ENCODE results near the gene KRT86.

The KRT86 gene

GRCh38 chr12:52280319-52280795, 5.9 kb downstream of the KRT86 start:
- TF ChIP-seq EZH2phosphoT487 (IDR thresholded peaks at IDR 0.05; ENCODE audit: borderline replicate concordance, low read length) (no peak), CTCF (IDR thresholded peaks at IDR 0.05; ENCODE audit: low read depth, low read length, poor library complexity, severe bottlenecking) (no peak)
- H4K20me1 ChIP-seq (ENCODE audit: control insufficient read depth, insufficient read depth, low read depth, low read length) = no peaks in the 10 kb centered on the region
- H3F3A ChIP-seq (ENCODE audit: control insufficient read depth, insufficient read depth) = no peaks in the 10 kb centered on the region
- no peak overlapping the region for H3K4me2 ChIP-seq (ENCODE audit: low read length)
- no peaks in the 10 kb centered on the region for H3K9me3 ChIP-seq (ENCODE audit: control insufficient read depth, insufficient read depth, low read length)
- H3K79me2 ChIP-seq (ENCODE audit: control insufficient read depth, low read length) = no peaks in the 10 kb centered on the region
- H3K4me1 ChIP-seq (ENCODE audit: control insufficient read depth, low read length) = no peaks in the 10 kb centered on the region
- no peak overlapping the region for H3K27ac ChIP-seq (ENCODE audit: low read depth, low read length)
- no peaks in the 10 kb centered on the region for H3K36me3 ChIP-seq (ENCODE audit: control insufficient read depth, low read length)
- peaks cover 10% of the 10 kb centered on the region; the same call in 1 of the 2 replicates for H3K27me3 ChIP-seq (ENCODE audit: control insufficient read depth, low read length)
- H3K9me2 ChIP-seq (replicated peaks; ENCODE audit: control insufficient read depth, low read length) = no peaks in the 10 kb centered on the region
- H3K4me3 ChIP-seq (ENCODE audit: low read length) = no peak overlapping the region

- TF ChIP-seq EZH2phosphoT487 (IDR thresholded peaks at IDR 0.05; ENCODE audit: borderline replicate concordance, low read length) (no peak), CTCF (IDR thresholded peaks at IDR 0.05; ENCODE audit: low read depth, low read length, poor library complexity, severe bottlenecking) (no peak)
- no peak overlapping the region for H3K4me2 ChIP-seq (ENCODE audit: low read length)
Measured at GRCh38 chr12:52280796-52281560, 6.5 kb downstream of the KRT86 start.

GRCh38 chr12:52284562-52285171, 10.2 kb downstream of the KRT86 start:
- H3K9me2 ChIP-seq (replicated peaks; ENCODE audit: control insufficient read depth, low read length) = no peaks in the 10 kb centered on the region
- no peaks in the 10 kb centered on the region for H3K79me2 ChIP-seq (ENCODE audit: control insufficient read depth, low read length)
- H3F3A ChIP-seq (ENCODE audit: control insufficient read depth, insufficient read depth) = no peaks in the 10 kb centered on the region
- no peaks in the 10 kb centered on the region for H4K20me1 ChIP-seq (ENCODE audit: control insufficient read depth, insufficient read depth, low read depth, low read length)
- H3K27ac ChIP-seq (ENCODE audit: low read depth, low read length) = no peak overlapping the region
- H3K4me1 ChIP-seq (ENCODE audit: control insufficient read depth, low read length) = 0 out of 2 replicates have a peak, but pooled peaks cover 3% of the 10 kb centered on the region
- no peaks in the 10 kb centered on the region for H3K36me3 ChIP-seq (ENCODE audit: control insufficient read depth, low read length)
- H3K9me3 ChIP-seq (ENCODE audit: control insufficient read depth, insufficient read depth, low read length) = no peaks in the 10 kb centered on the region
- no peak overlapping the region for H3K4me3 ChIP-seq (ENCODE audit: low read length)
- H3K4me2 ChIP-seq (ENCODE audit: low read length) = no peak overlapping the region
- H3K27me3 ChIP-seq (ENCODE audit: control insufficient read depth, low read length) = no peaks in the 10 kb centered on the region
- TF ChIP-seq EZH2phosphoT487 (IDR thresholded peaks at IDR 0.05; ENCODE audit: borderline replicate concordance, low read length) (no peak), CTCF (IDR thresholded peaks at IDR 0.05; ENCODE audit: low read depth, low read length, poor library complexity, severe bottlenecking) (no peak)

More at GRCh38 chr12:52280796-52281560, 6.5 kb downstream of the KRT86 start:
- H3K36me3 ChIP-seq (ENCODE audit: control insufficient read depth, low read length) = no peaks in the 10 kb centered on the region
- no peaks in the 10 kb centered on the region for H3K9me3 ChIP-seq (ENCODE audit: control insufficient read depth, insufficient read depth, low read length)
- no peaks in the 10 kb centered on the region for H3F3A ChIP-seq (ENCODE audit: control insufficient read depth, insufficient read depth)
- no peaks in the 10 kb centered on the region for H3K4me1 ChIP-seq (ENCODE audit: control insufficient read depth, low read length)
- H4K20me1 ChIP-seq (ENCODE audit: control insufficient read depth, insufficient read depth, low read depth, low read length) = no peaks in the 10 kb centered on the region
- no peak overlapping the region for H3K4me3 ChIP-seq (ENCODE audit: low read length)
- H3K9me2 ChIP-seq (replicated peaks; ENCODE audit: control insufficient read depth, low read length) = no peaks in the 10 kb centered on the region
- peaks cover 10% of the 10 kb centered on the region; the same call in 1 of the 2 replicates for H3K27me3 ChIP-seq (ENCODE audit: control insufficient read depth, low read length)
- no peak overlapping the region for H3K27ac ChIP-seq (ENCODE audit: low read depth, low read length)
- H3K79me2 ChIP-seq (ENCODE audit: control insufficient read depth, low read length) = no peaks in the 10 kb centered on the region
